ENCODE measurements around the gene PLXNA3. TPM values are rescaled to one million over a fixed set of nuclear protein-coding genes. Genes with fewer than 3 reads are reported as not detected.
A peak's percentile ranks its signal among the peaks of the same experiment; 100 is the strongest.

PLXNA3 gene
- polyA plus RNA-seq, 3 donors, result 0.02 to 10.9 TPM; not detected in 1

GRCh38 chrX:154481911-154482601, 24.0 kb downstream of the PLXNA3 start:
- Histone ChIP-seq H3K9me3 (replicated peaks in 1 of 2; ENCODE audit: control insufficient read depth in 1 of 2, insufficient read depth in 1 of 2, low read length in 2 of 2) (no peaks in the 10 kb centered on the region), H3K4me3 (replicated peaks in 1 of 3; ENCODE audit: low read depth in 2 of 3, low read length in 3 of 3) (no peak overlapping the region), H3K4me1 (ENCODE audit: control insufficient read depth in 1 of 2, insufficient read depth in 2 of 2, low read length in 2 of 2) (peaks cover 38 to 47% of the 10 kb centered on the region in 2 donors), H4K20me1 (ENCODE audit: insufficient read depth, low read length) (no peaks in the 10 kb centered on the region), H3K27ac (ENCODE audit: low read depth in 1 of 2, low read length in 2 of 2) (no peak overlapping the region), H3K36me3 (replicated peaks in 1 of 2; ENCODE audit: control insufficient read depth in 1 of 2, insufficient read depth in 2 of 2, low read length in 2 of 2) (peaks cover 0 to 3% of the 10 kb centered on the region in 2 donors), H3K9ac (ENCODE audit: insufficient read depth, low read length, poor library complexity, severe bottlenecking) (no peak overlapping the region), H3K4me2 (replicated peaks; ENCODE audit: extremely low read depth, low read length, poor library complexity, severe bottlenecking) (no peak overlapping the region), H3K27me3 (ENCODE audit: control insufficient read depth in 2 of 2, insufficient read depth in 2 of 2, low read length in 2 of 2) (no peaks in the 10 kb centered on the region), H3K79me2 (ENCODE audit: insufficient read depth, low read length) (peaks cover 16% of the 10 kb centered on the region), H2AFZ (ENCODE audit: insufficient read depth, low read depth, low read length, poor library complexity, severe bottlenecking) (no peak overlapping the region)
- TF ChIP-seq CTCF (IDR thresholded peaks at IDR 0.05), result no peak
- no peak for DNase-seq
- Mint-ChIP-seq H3K9me3 (peaks cover 0 to 6% (median 4%) of the 10 kb centered on the region in 7 donors), H3K27ac (peak overlapping the region in 1 of 7 donors; percentile 59), H3K27me3 (ENCODE audit: low read depth in 3 of 3) (peaks cover 0 to 18% (median 3%) of the 10 kb centered on the region in 3 donors), H3K4me1 (peaks cover 27% of the 10 kb centered on the region), H3K4me3 (peak overlapping the region in 1 of 2 donors; percentile 27), H3K36me3 (peaks cover 0 to 6% of the 10 kb centered on the region in 2 donors)
- WGBS (ENCODE audit: insufficient coverage), result 90% methylated on average over 8 of the region's 14 CpGs
- intact Hi-C loops (cut with micrococcal nuclease), result no loop called here

- no peak for TF ChIP-seq CTCF (IDR thresholded peaks at IDR 0.05)
- Histone ChIP-seq H3K4me2 (replicated peaks; ENCODE audit: extremely low read depth, low read length, poor library complexity, severe bottlenecking) (no peak overlapping the region), H4K20me1 (ENCODE audit: insufficient read depth, low read length) (no peaks in the 10 kb centered on the region), H3K4me3 (replicated peaks in 1 of 3; ENCODE audit: low read depth in 2 of 3, low read length in 3 of 3) (no peak overlapping the region), H3K4me1 (ENCODE audit: control insufficient read depth in 1 of 2, insufficient read depth in 2 of 2, low read length in 2 of 2) (peaks cover 40 to 52% of the 10 kb centered on the region in 2 donors), H3K27ac (ENCODE audit: low read depth in 1 of 2, low read length in 2 of 2) (no peak overlapping the region), H3K27me3 (ENCODE audit: control insufficient read depth in 2 of 2, insufficient read depth in 2 of 2, low read length in 2 of 2) (no peaks in the 10 kb centered on the region), H3K36me3 (replicated peaks in 1 of 2; ENCODE audit: control insufficient read depth in 1 of 2, insufficient read depth in 2 of 2, low read length in 2 of 2) (peaks cover 0 to 3% of the 10 kb centered on the region in 2 donors), H3K9ac (ENCODE audit: insufficient read depth, low read length, poor library complexity, severe bottlenecking) (no peak overlapping the region), H3K79me2 (ENCODE audit: insufficient read depth, low read length) (peaks cover 16% of the 10 kb centered on the region), H3K9me3 (replicated peaks in 1 of 2; ENCODE audit: control insufficient read depth in 1 of 2, insufficient read depth in 1 of 2, low read length in 2 of 2) (no peaks in the 10 kb centered on the region), H2AFZ (ENCODE audit: insufficient read depth, low read depth, low read length, poor library complexity, severe bottlenecking) (no peak overlapping the region)
- WGBS (ENCODE audit: insufficient coverage), result 92% methylated on average over 2 of the region's 7 CpGs
- Mint-ChIP-seq H3K4me1 (peaks cover 29% of the 10 kb centered on the region), H3K4me3 (no peak overlapping the region), H3K27ac (peak overlapping the region in 2 of 7 donors; percentile 20 to 59), H3K36me3 (peaks cover 3 to 10% of the 10 kb centered on the region in 2 donors), H3K27me3 (ENCODE audit: low read depth in 3 of 3) (peaks cover 0 to 18% (median 3%) of the 10 kb centered on the region in 3 donors), H3K9me3 (peaks cover 0 to 10% (median 5%) of the 10 kb centered on the region in 7 donors)
- no peak for DNase-seq
- intact Hi-C loops (cut with micrococcal nuclease), result no loop called here
Measured at GRCh38 chrX:154482786-154483185, 24.7 kb downstream of the PLXNA3 start.

Data from CD14-positive monocyte (primary cell).